ENCODE measurements around the gene ATP1A1.
A peak's percentile ranks its signal among the peaks of the same experiment; 100 is the strongest.

Gene ATP1A1

GRCh38 chr1:116345843-116346242 is 27.2 kb upstream of the ATP1A1 start:
- peak; percentile 39 to 88 (median 62) for DNase-seq

- no peak for DNase-seq
Measured at GRCh38 chr1:116346943-116347673, 25.9 kb upstream of the ATP1A1 start.

- DNase-seq: no peak
Measured at GRCh38 chr1:116347696-116348095, 25.3 kb upstream of the ATP1A1 start.

- no peak for DNase-seq
Measured at GRCh38 chr1:116350097-116350645, 22.9 kb upstream of the ATP1A1 start.

GRCh38 chr1:116351914-116352313 is 21.1 kb upstream of the ATP1A1 start:
- DNase-seq: no peak

GRCh38 chr1:116352349-116352813 is 20.7 kb upstream of the ATP1A1 start:
- no peak for DNase-seq

GRCh38 chr1:116353155-116353554 is 19.9 kb upstream of the ATP1A1 start:
- DNase-seq: no peak

GRCh38 chr1:116356067-116356466 is 17.0 kb upstream of the ATP1A1 start:
- no peak for DNase-seq

GRCh38 chr1:116356673-116357072 is 16.4 kb upstream of the ATP1A1 start:
- DNase-seq: no peak

- no peak for DNase-seq
Measured at GRCh38 chr1:116357487-116357886, 15.6 kb upstream of the ATP1A1 start.

- no peak for DNase-seq
Measured at GRCh38 chr1:116359060-116359830, 13.8 kb upstream of the ATP1A1 start.

GRCh38 chr1:116359871-116360270 is 13.2 kb upstream of the ATP1A1 start:
- DNase-seq: no peak

- no peak for DNase-seq
Measured at GRCh38 chr1:116360429-116361173, 12.4 kb upstream of the ATP1A1 start.

GRCh38 chr1:116361648-116362047 is 11.4 kb upstream of the ATP1A1 start:
- DNase-seq: no peak

GRCh38 chr1:116362050-116362449 is 11.0 kb upstream of the ATP1A1 start:
- DNase-seq: no peak

GRCh38 chr1:116365353-116365780 is 7.7 kb upstream of the ATP1A1 start:
- DNase-seq: peak in 1 of 3 experiments; percentile 29

- DNase-seq: no peak
Measured at GRCh38 chr1:116365857-116366256, 7.2 kb upstream of the ATP1A1 start.

GRCh38 chr1:116367256-116367945 is 5.6 kb upstream of the ATP1A1 start:
- no peak for DNase-seq

- no peak for DNase-seq
Measured at GRCh38 chr1:116368241-116368640, 4.8 kb upstream of the ATP1A1 start.

- no peak for DNase-seq
Measured at GRCh38 chr1:116370181-116370580, 2.9 kb upstream of the ATP1A1 start.

GRCh38 chr1:116371752-116372151 is 1.3 kb upstream of the ATP1A1 start:
- DNase-seq: no peak

- DNase-seq: no peak
Measured at GRCh38 chr1:116372191-116372590, 853 bp upstream of the ATP1A1 start.

All from NCI-H1417 (cell line).